Neutrophil (primary cell): ENCODE measurements around the gene OR2T33.
"Not testable (repeated sequence)": the region's sequence is repeated elsewhere in the genome, so short reads cannot be mapped to it uniquely, and the experiment has no call there.

Experiments
- H3K27ac ChIP-seq: fragments of 200-600 bp; sonication (generic); 2 replicates; pipeline ENCODE4 v1.5.1; 2016; ENCODE audit warnings: mild to moderate bottlenecking, moderate library complexity
- H3K27me3 ChIP-seq: fragments of 200-600 bp; sonication (generic); 2 replicates; pipeline ENCODE4 v1.6.0; 2016; ENCODE audit warnings: mild to moderate bottlenecking
- H3K36me3 ChIP-seq: fragments of 200-600 bp; sonication (generic); 2 replicates; pipeline ENCODE4 v1.5.1; 2017
- H3K4me1 ChIP-seq, 2 experiments: fragments of 200-600 bp in 1 of 2; sonication (generic) in 1 of 2; 1 replicate in 1 of 2; 2 replicates in 1 of 2; pipeline versions ENCODE4 v1.5.1 to v1.6.1; 2013 to 2016; ENCODE audit warnings: low read depth in 1 of 2, low read length in 1 of 2, mild to moderate bottlenecking in 1 of 2, moderate library complexity in 1 of 2; ENCODE audit not compliant: control insufficient read depth in 1 of 2, insufficient read depth in 1 of 2
- H3K4me3 ChIP-seq, 2 experiments: fragments of 200-600 bp in 1 of 2; sonication (generic) in 1 of 2; 1 replicate in 1 of 2; 2 replicates in 1 of 2; pipeline ENCODE4 v1.5.1; 2013 to 2016; ENCODE audit warnings: low read depth in 1 of 2, low read length in 1 of 2, mild to moderate bottlenecking in 1 of 2, moderate library complexity in 1 of 2
- H3K9me3 ChIP-seq: fragments of 200-600 bp; sonication (generic); 2 replicates; pipeline ENCODE4 v1.5.1; 2016
- TF ChIP-seq, protein P1 (sequence below): fragments of 200-600 bp; sonication (generic); IDR thresholded peaks from 2 replicates; pipeline ENCODE4 v1.5.1; 2016; ENCODE audit warnings: antibody characterized with exemption

OR2T33 gene

DNA sequence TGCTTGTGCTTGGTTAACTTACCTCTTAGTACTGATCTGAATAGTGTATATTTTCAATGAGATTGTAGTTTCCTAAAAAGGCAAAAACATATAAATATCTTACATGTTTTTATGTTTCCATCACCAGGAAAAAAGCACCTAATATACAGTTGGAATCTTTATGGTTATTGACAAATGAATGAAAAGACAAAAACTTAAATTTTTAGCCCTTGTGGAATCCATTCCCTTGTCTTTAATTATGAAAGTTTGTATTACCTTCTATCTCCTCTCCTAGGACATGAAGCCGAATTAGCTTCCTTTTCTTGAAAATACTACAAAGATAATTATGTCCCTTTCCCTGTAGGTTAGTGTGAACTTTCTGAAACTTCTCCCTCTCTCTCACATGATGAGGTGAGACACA is 25.5 kb upstream of the OR2T33 start, which contains the start of gene OR2T12:
Gene OR2T12, minus strand, starts transcription at position 101 of the 400 bp plus-strand sequence. CDS start 7,846 bp downstream, outside the sequence.
- no peak within 1 kb of the TSS for H3K27ac ChIP-seq
- TF ChIP-seq, protein P1, sequence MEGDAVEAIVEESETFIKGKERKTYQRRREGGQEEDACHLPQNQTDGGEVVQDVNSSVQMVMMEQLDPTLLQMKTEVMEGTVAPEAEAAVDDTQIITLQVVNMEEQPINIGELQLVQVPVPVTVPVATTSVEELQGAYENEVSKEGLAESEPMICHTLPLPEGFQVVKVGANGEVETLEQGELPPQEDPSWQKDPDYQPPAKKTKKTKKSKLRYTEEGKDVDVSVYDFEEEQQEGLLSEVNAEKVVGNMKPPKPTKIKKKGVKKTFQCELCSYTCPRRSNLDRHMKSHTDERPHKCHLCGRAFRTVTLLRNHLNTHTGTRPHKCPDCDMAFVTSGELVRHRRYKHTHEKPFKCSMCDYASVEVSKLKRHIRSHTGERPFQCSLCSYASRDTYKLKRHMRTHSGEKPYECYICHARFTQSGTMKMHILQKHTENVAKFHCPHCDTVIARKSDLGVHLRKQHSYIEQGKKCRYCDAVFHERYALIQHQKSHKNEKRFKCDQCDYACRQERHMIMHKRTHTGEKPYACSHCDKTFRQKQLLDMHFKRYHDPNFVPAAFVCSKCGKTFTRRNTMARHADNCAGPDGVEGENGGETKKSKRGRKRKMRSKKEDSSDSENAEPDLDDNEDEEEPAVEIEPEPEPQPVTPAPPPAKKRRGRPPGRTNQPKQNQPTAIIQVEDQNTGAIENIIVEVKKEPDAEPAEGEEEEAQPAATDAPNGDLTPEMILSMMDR = no peak
- no peaks in the 10 kb centered on the region for H3K4me1 ChIP-seq
- no peak within 1 kb of the TSS for H3K4me3 ChIP-seq
- H3K36me3 ChIP-seq = no peaks in the 10 kb centered on the region
- H3K9me3 ChIP-seq = no peaks in the 10 kb centered on the region
- no peaks in the 10 kb centered on the region for H3K27me3 ChIP-seq

- Histone ChIP-seq H3K36me3 (no peaks in the 10 kb centered on the region), H3K9me3 (no peaks in the 10 kb centered on the region)
- TF ChIP-seq, protein P1 = no peak
Measured at GRCh38 chr1:248288391-248288790, 10.6 kb upstream of the OR2T33 start.

GRCh38 chr1:248273225-248273624 is 4.6 kb downstream of the OR2T33 start:
- not testable (repeated sequence) for H3K4me3 ChIP-seq, H3K27me3 ChIP-seq, H3K27ac ChIP-seq, H3K4me1 ChIP-seq, H3K36me3 ChIP-seq, H3K9me3 ChIP-seq

More at GRCh38 chr1:248288391-248288790, 10.6 kb upstream of the OR2T33 start:
- Histone ChIP-seq H3K4me3 (no peak overlapping the region), H3K4me1 (peaks cover 0 to 5% of the 10 kb centered on the region in 2 experiments), H3K27me3 (no peaks in the 10 kb centered on the region), H3K27ac (no peak overlapping the region)

GRCh38 chr1:248268178-248268577 is 9.6 kb downstream of the OR2T33 start:
- H3K27ac ChIP-seq = no peak overlapping the region
- TF ChIP-seq, protein P1 = no peak
- H3K27me3 ChIP-seq = no peaks in the 10 kb centered on the region
- no peaks in the 10 kb centered on the region for H3K36me3 ChIP-seq
- no peak overlapping the region for H3K4me3 ChIP-seq
- no peaks in the 10 kb centered on the region for H3K4me1 ChIP-seq
- H3K9me3 ChIP-seq = no peaks in the 10 kb centered on the region

DNA sequence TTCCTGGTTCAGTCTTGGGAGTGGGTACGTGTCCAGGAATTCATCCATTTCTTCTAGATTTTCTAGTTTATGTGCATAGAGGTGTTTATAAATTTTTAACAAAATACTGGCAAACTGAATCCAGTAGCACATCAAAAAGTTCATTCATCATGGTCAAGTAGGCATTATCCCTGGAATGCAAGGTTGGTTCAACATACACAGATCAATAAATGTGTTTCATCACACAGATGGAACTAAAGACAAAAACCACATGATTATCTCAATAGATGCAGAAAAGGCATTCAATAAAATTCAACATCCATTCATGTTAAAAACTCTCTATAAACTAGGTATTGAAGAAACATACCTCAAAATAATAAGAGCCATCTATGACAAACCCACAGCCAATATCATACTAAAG is 18.5 kb downstream of the OR2T33 start:
- not testable (repeated sequence) for H3K4me1 ChIP-seq, H3K27ac ChIP-seq, H3K36me3 ChIP-seq, H3K9me3 ChIP-seq, H3K27me3 ChIP-seq, H3K4me3 ChIP-seq

GRCh38 chr1:248243204-248243603 is 34.6 kb downstream of the OR2T33 start:
- TF ChIP-seq, protein P1 = no peak
- Histone ChIP-seq H3K27me3 (no peaks in the 10 kb centered on the region), H3K36me3 (no peaks in the 10 kb centered on the region), H3K27ac (no peak overlapping the region), H3K4me3 (no peak overlapping the region), H3K9me3 (no peaks in the 10 kb centered on the region), H3K4me1 (peaks cover 0 to 6% of the 10 kb centered on the region in 2 experiments)

DNA sequence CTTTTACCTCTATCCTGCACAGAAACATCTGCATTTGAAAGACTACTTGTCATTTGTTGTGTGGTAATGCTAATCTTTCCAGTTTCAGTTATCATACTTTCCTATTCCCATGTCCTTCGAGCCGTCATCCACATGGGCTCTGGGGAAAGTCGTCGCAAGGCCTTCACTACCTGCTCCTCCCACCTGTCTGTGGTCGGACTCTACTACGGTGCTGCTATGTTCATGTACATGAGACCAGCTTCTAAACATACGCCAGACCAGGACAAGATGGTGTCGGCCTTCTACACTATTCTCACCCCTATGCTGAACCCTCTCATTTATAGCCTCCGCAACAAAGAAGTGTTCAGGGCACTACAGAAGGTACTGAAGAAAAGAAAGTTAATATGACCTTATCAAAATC is 38.3 kb downstream of the OR2T33 start:
- Histone ChIP-seq H3K27ac (no peak overlapping the region), H3K36me3 (no peaks in the 10 kb centered on the region), H3K9me3 (no peaks in the 10 kb centered on the region), H3K27me3 (no peaks in the 10 kb centered on the region), H3K4me1 (no peaks in the 10 kb centered on the region), H3K4me3 (no peak overlapping the region)
- TF ChIP-seq, protein P1 = no peak
